Keratinocyte (primary cell): ENCODE data around the gene EGF. TPM values are rescaled to one million over a fixed set of nuclear protein-coding genes. Genes with fewer than 3 reads are reported as not detected.

Experiments used
- DNase-seq: peaks from one replicate; pipeline ENCODE4 v3.0.0-alpha.2; 2011; ENCODE audit warnings: low read depth, missing footprints, low spot score
- FAIRE-seq: peaks from 2 replicates; lab custom pipeline; 2011; peaks lifted over from hg19 to GRCh38; lab: Jason Lieb, UNC
- H2AFZ ChIP-seq: 2 replicates; pipeline ENCODE4 v1.6.0; 2012; ENCODE audit warnings: low read length, control low read depth, inconsistent platforms; ENCODE audit not compliant: control insufficient read depth
- H3K27ac ChIP-seq: 2 replicates; pipeline ENCODE4 v1.5.1; 2011; ENCODE audit warnings: low read length; ENCODE audit not compliant: control insufficient read depth, insufficient read depth
- H3K27me3 ChIP-seq: 3 replicates; pipeline ENCODE4 v1.6.0; 2011; ENCODE audit warnings: low read length; ENCODE audit not compliant: control insufficient read depth, insufficient read depth; ENCODE audit errors: extremely low read depth
- H3K36me3 ChIP-seq, 2 experiments: 2 replicates in 1 of 2; 3 replicates in 1 of 2; pipeline ENCODE4 v1.5.1; 2011; ENCODE audit warnings: low read length in 2 of 2, mild to moderate bottlenecking in 1 of 2; ENCODE audit not compliant: control insufficient read depth in 2 of 2, insufficient read depth in 2 of 2; ENCODE audit errors: extremely low read depth in 1 of 2
- H3K4me1 ChIP-seq: 3 replicates; pipeline ENCODE4 v1.5.1; 2011; ENCODE audit warnings: low read length; ENCODE audit not compliant: control insufficient read depth, insufficient read depth; ENCODE audit errors: extremely low read depth
- H3K4me2 ChIP-seq: 3 replicates; pipeline ENCODE4 v1.6.0; 2011; ENCODE audit warnings: low read depth, low read length; ENCODE audit not compliant: control insufficient read depth, insufficient read depth; ENCODE audit errors: extremely low read depth
- H3K4me3 ChIP-seq, 3 experiments: fragments of 200-600 bp in 1 of 3; sonication (generic) in 1 of 3; 2 replicates in 2 of 3; 3 replicates in 1 of 3; pipeline ENCODE4 v1.5.1; 2011 to 2016; ENCODE audit warnings: low read length in 3 of 3, mild to moderate bottlenecking in 3 of 3, control low read depth in 2 of 3, inconsistent platforms in 1 of 3, low read depth in 1 of 3, mixed read lengths in 1 of 3, mixed run types in 1 of 3, moderate library complexity in 1 of 3; ENCODE audit not compliant: control insufficient read depth in 2 of 3, insufficient read depth in 2 of 3; ENCODE audit errors: extremely low read depth in 1 of 3
- H3K79me2 ChIP-seq: 2 replicates; pipeline ENCODE4 v1.6.0; 2012; ENCODE audit warnings: low read length; ENCODE audit not compliant: control insufficient read depth, insufficient read depth
- H3K9ac ChIP-seq: 3 replicates; pipeline ENCODE4 v1.6.0; 2011; ENCODE audit warnings: low read length; ENCODE audit not compliant: control insufficient read depth, insufficient read depth; ENCODE audit errors: extremely low read depth
- H3K9me1 ChIP-seq: 3 replicates; pipeline ENCODE4 v1.6.0; 2011; ENCODE audit warnings: low read length; ENCODE audit not compliant: control insufficient read depth, insufficient read depth; ENCODE audit errors: extremely low read depth
- H3K9me3 ChIP-seq: 2 replicates; pipeline ENCODE4 v1.5.1; 2012; ENCODE audit warnings: low read depth, low read length; ENCODE audit not compliant: control insufficient read depth
- H4K20me1 ChIP-seq: 3 replicates; pipeline ENCODE4 v1.6.0; 2011; ENCODE audit warnings: low read length; ENCODE audit not compliant: control insufficient read depth, insufficient read depth; ENCODE audit errors: extremely low read depth
- CTCF ChIP-seq, 3 experiments: IDR thresholded peaks in 1 of 3; conservative IDR thresholded peaks in 1 of 3; optimal IDR thresholded peaks in 1 of 3; 2 replicates in 2 of 3; 3 replicates in 1 of 3; pipeline versions ENCODE3 to v1.5.1; 2011; ENCODE audit warnings: low read length in 3 of 3, mild to moderate bottlenecking in 3 of 3, moderate library complexity in 2 of 3, control low read depth in 1 of 3, inconsistent platforms in 1 of 3; ENCODE audit not compliant: insufficient read depth in 2 of 3; ENCODE audit errors: extremely low read depth in 1 of 3
- EZH2 ChIP-seq: IDR thresholded peaks from one replicate; pipeline ENCODE4 v1.6.1; 2012; ENCODE audit warnings: inconsistent platforms, mild to moderate bottlenecking, low read length, moderate library complexity
- dilution Hi-C: fragments of 300-500 bp; cut with MboI; formaldehyde crosslinking; loops from one replicate; pipeline ENCODE4 v1.7.0; 2020; ENCODE audit warnings: low sequenced_read_pairs; ENCODE audit not compliant: extremely low pct_ligation_motif_present
- polyA plus RNA-seq, 5 experiments: library from polyadenylated mRNA; depleted of rRNA in 3 of 5; stranded (reverse) in 3 of 5; stranded (forward) in 1 of 5; unstranded in 1 of 5; fragments of >200 nt; gene quantifications; 1 replicate in 1 of 5; 2 replicates in 3 of 5; 3 replicates in 1 of 5; pipeline versions ENCODE4 v1.2.1 to v1.2.3, GENCODE V29; 2011 to 2012; ENCODE audit warnings: missing spikeins in 2 of 5, low read depth in 1 of 5, low replicate concordance in 1 of 5

The EGF gene
- polyA plus RNA-seq, 1 donor (not counting 4 experiments of a cell fraction or from before 2014, with no cell fraction given), result 1.3 TPM

- H3K36me3 ChIP-seq, result no peaks in the 10 kb centered on the region
- H3K9me1 ChIP-seq, result no peaks in the 10 kb centered on the region
- H3K9ac ChIP-seq, result no peak overlapping the region
- no peaks in the 10 kb centered on the region for H3K79me2 ChIP-seq
- H3K27ac ChIP-seq, result no peak overlapping the region
- no peak overlapping the region for H3K4me3 ChIP-seq
- peaks cover 20% of the 10 kb centered on the region for H3K4me1 ChIP-seq
- no peaks in the 10 kb centered on the region for H3K9me3 ChIP-seq
- H3K27me3 ChIP-seq, result no peaks in the 10 kb centered on the region
- TF ChIP-seq EZH2 (no peak), CTCF (optimal IDR thresholded peaks at IDR 0.05 in 1 of 3, IDR thresholded peaks at IDR 0.05 in 1 of 3, conservative IDR thresholded peaks at IDR 0.05 in 1 of 3; ENCODE audit: extremely low read depth in 1 of 3, insufficient read depth in 2 of 3, low read length in 3 of 3) (no peak)
- no peak overlapping the region for H3K4me2 ChIP-seq
- H2AFZ ChIP-seq, result no peak overlapping the region
- dilution Hi-C loops, result no loop called here
- FAIRE-seq, result no peak
- DNase-seq, result no peak
- no peaks in the 10 kb centered on the region for H4K20me1 ChIP-seq
These were observed 54.3 kb downstream of the EGF start for GRCh38 chr4:109966891-109967481.

- H2AFZ ChIP-seq, result peak overlapping the region; percentile 45
- DNase-seq, result peak; percentile 48
- peaks cover 20% of the 10 kb centered on the region for H3K4me1 ChIP-seq
- TF ChIP-seq EZH2, result no peak
- no peak for TF ChIP-seq CTCF (optimal IDR thresholded peaks at IDR 0.05 in 1 of 3, IDR thresholded peaks at IDR 0.05 in 1 of 3, conservative IDR thresholded peaks at IDR 0.05 in 1 of 3; ENCODE audit: extremely low read depth in 1 of 3, insufficient read depth in 2 of 3, low read length in 3 of 3)
- no peak overlapping the region for H3K9ac ChIP-seq
- dilution Hi-C loops, result no loop called here
- H3K79me2 ChIP-seq, result no peaks in the 10 kb centered on the region
- no peaks in the 10 kb centered on the region for H3K27me3 ChIP-seq
- no peaks in the 10 kb centered on the region for H3K36me3 ChIP-seq
- H4K20me1 ChIP-seq, result no peaks in the 10 kb centered on the region
- no peaks in the 10 kb centered on the region for H3K9me1 ChIP-seq
- H3K4me2 ChIP-seq, result peak overlapping the region; percentile 70
- H3K27ac ChIP-seq, result peak overlapping the region; percentile 66
- no peaks in the 10 kb centered on the region for H3K9me3 ChIP-seq
- peak; percentile 92 for FAIRE-seq
- peak overlapping the region in 2 of 3 experiments; percentile 16 to 22 for H3K4me3 ChIP-seq
These were observed 55.3 kb downstream of the EGF start for GRCh38 chr4:109967798-109968520.
